Measurements from ENCODE around the gene ZC3H15. TPM values are rescaled to one million over a fixed set of nuclear protein-coding genes. Genes with fewer than 3 reads are reported as not detected.

ZC3H15 gene
- total RNA-seq, 1 experiment from 2014 or later, result 335 TPM

- peaks cover 37% of the 10 kb centered on the region for H3K4me1 ChIP-seq
- H3K36me3 ChIP-seq, result no peaks in the 10 kb centered on the region
- H3K27ac ChIP-seq, result no peak overlapping the region
- no peak for DNase-seq
- no peak overlapping the region for H3K4me3 ChIP-seq
- no peaks in the 10 kb centered on the region for H3K27me3 ChIP-seq
- no peaks in the 10 kb centered on the region for H3K9me3 ChIP-seq (replicated peaks)
These were observed 55.9 kb downstream of the ZC3H15 start for GRCh38 chr2:186542002-186542401.

- Histone ChIP-seq H3K9me3 (replicated peaks) (no peaks in the 10 kb centered on the region), H3K27ac (peak overlapping the region; percentile 85), H3K27me3 (no peaks in the 10 kb centered on the region), H3K4me3 (peak overlapping the region; percentile 17), H3K4me1 (peaks cover 37% of the 10 kb centered on the region), H3K36me3 (no peaks in the 10 kb centered on the region)
- peak; percentile 62 to 66 for DNase-seq
These were observed 57.6 kb downstream of the ZC3H15 start for GRCh38 chr2:186543561-186544131.

- Histone ChIP-seq H3K4me3 (peak overlapping the region; percentile 17), H3K9me3 (replicated peaks) (no peaks in the 10 kb centered on the region), H3K27me3 (no peaks in the 10 kb centered on the region), H3K27ac (peak overlapping the region; percentile 85), H3K4me1 (peaks cover 37% of the 10 kb centered on the region), H3K36me3 (no peaks in the 10 kb centered on the region)
- DNase-seq, result peak; percentile 65 to 89
These were observed 58.2 kb downstream of the ZC3H15 start for GRCh38 chr2:186544255-186544675.

GRCh38 chr2:186546846-186547245, 60.8 kb downstream of the ZC3H15 start:
- no peak overlapping the region for H3K4me3 ChIP-seq
- no peaks in the 10 kb centered on the region for H3K36me3 ChIP-seq
- peaks cover 28% of the 10 kb centered on the region for H3K4me1 ChIP-seq
- H3K9me3 ChIP-seq (replicated peaks), result no peaks in the 10 kb centered on the region
- no peak for DNase-seq
- no peaks in the 10 kb centered on the region for H3K27me3 ChIP-seq
- H3K27ac ChIP-seq, result no peak overlapping the region

GRCh38 chr2:186551323-186552050, 65.4 kb downstream of the ZC3H15 start:
- Histone ChIP-seq H3K4me3 (no peak overlapping the region), H3K27me3 (no peaks in the 10 kb centered on the region), H3K4me1 (peaks cover 4% of the 10 kb centered on the region; the same call in 1 of the 2 replicates), H3K36me3 (no peaks in the 10 kb centered on the region), H3K27ac (no peak overlapping the region), H3K9me3 (replicated peaks) (0 out of 2 replicates have a peak, but pooled peaks cover 4% of the 10 kb centered on the region)
- DNase-seq, result no peak

- H3K27me3 ChIP-seq, result no peaks in the 10 kb centered on the region
- no peak for DNase-seq
- H3K9me3 ChIP-seq (replicated peaks), result 0 out of 2 replicates have a peak, but pooled peaks cover 4% of the 10 kb centered on the region
- no peak overlapping the region for H3K4me3 ChIP-seq
- no peak overlapping the region for H3K27ac ChIP-seq
- peaks cover 4% of the 10 kb centered on the region; the same call in 1 of the 2 replicates for H3K4me1 ChIP-seq
- H3K36me3 ChIP-seq, result no peaks in the 10 kb centered on the region
These were observed 68.4 kb downstream of the ZC3H15 start for GRCh38 chr2:186554429-186554828.

GRCh38 chr2:186554850-186555671, 69.0 kb downstream of the ZC3H15 start:
- no peak for DNase-seq
- H3K27me3 ChIP-seq, result no peaks in the 10 kb centered on the region
- no peak overlapping the region for H3K27ac ChIP-seq
- H3K9me3 ChIP-seq (replicated peaks), result 0 out of 2 replicates have a peak, but pooled peaks cover 4% of the 10 kb centered on the region
- H3K4me1 ChIP-seq, result peaks cover 4% of the 10 kb centered on the region; the same call in 1 of the 2 replicates
- no peaks in the 10 kb centered on the region for H3K36me3 ChIP-seq
- H3K4me3 ChIP-seq, result no peak overlapping the region

GRCh38 chr2:186558512-186559276, 72.6 kb downstream of the ZC3H15 start:
- Histone ChIP-seq H3K4me3 (no peak overlapping the region), H3K9me3 (replicated peaks) (peaks cover 6% of the 10 kb centered on the region; the same call in 1 of the 2 replicates)
- DNase-seq, result no peak

More at GRCh38 chr2:186558512-186559276, 72.6 kb downstream of the ZC3H15 start:
- H3K36me3 ChIP-seq, result no peaks in the 10 kb centered on the region
- no peaks in the 10 kb centered on the region for H3K4me1 ChIP-seq
- H3K27me3 ChIP-seq, result no peaks in the 10 kb centered on the region
- H3K27ac ChIP-seq, result no peak overlapping the region

Other genes with a start within 250 kb of the ZC3H15 start
- 204 and 220 TPM in 2 replicates for gene ITGAV, start 103.8 kb downstream of the ZC3H15 start, total RNA-seq (2014; rRNA removed; shearing (Covaris generic))
- 43.3 and 46.2 TPM in 2 replicates for gene FAM171B, start 207.8 kb downstream of the ZC3H15 start, total RNA-seq (2014; rRNA removed; shearing (Covaris generic))